ENCODE data around the gene MED12L. TPM values are rescaled to one million over a fixed set of nuclear protein-coding genes. Genes with fewer than 3 reads are reported as not detected.

Gene MED12L
- total and polyA plus RNA-seq, 7 donors, result 0.01 to 2.6 (median 0.17) TPM

GRCh38 chr3:151281671-151282324 is 196.3 kb downstream of the MED12L start:
- no peak for TF ChIP-seq CTCF (IDR thresholded peaks at IDR 0.05)
- Histone ChIP-seq H3K4me3 (no peak overlapping the region), H3K4me1 (no peaks in the 10 kb centered on the region), H3K27me3 (ENCODE audit: insufficient read depth in 3 of 3, low read length in 2 of 3) (no peaks in the 10 kb centered on the region), H3K9me3 (no peaks in the 10 kb centered on the region), H3K27ac (no peak overlapping the region), H3K36me3 (ENCODE audit: insufficient read depth in 1 of 2, low read depth in 1 of 2) (no peaks in the 10 kb centered on the region)
- WGBS, 3 donors, result 70 to 77% (median 72%) methylated on average over 9 of the region's 9 CpGs
- intact Hi-C loops (cut with DNase I), result loop anchor here (2.0 to 5.0 kb wide), 3 partner anchors 54 to 123 kb away; no protein-coding TSS in a partner anchor
- DNase-seq (no peak), ATAC-seq (peak; percentile 50 to 67 (median 58))

- no peaks in the 10 kb centered on the region for H3K4me1 ChIP-seq
- TF ChIP-seq CTCF (IDR thresholded peaks at IDR 0.05), result peak; percentile 77
- no peaks in the 10 kb centered on the region for H3K36me3 ChIP-seq (ENCODE audit: insufficient read depth in 1 of 2, low read depth in 1 of 2)
- H3K27me3 ChIP-seq (ENCODE audit: insufficient read depth in 3 of 3, low read length in 2 of 3), result no peaks in the 10 kb centered on the region
- 0 to 2% (median 1%) methylated on average over 1 of the region's 1 CpG for WGBS, 3 donors
- intact Hi-C loops (cut with DNase I), result loop anchor here (1.0 to 5.0 kb wide), 5 partner anchors 56 to 124 kb away; no protein-coding TSS in a partner anchor
- no peak overlapping the region for H3K27ac ChIP-seq
- no peaks in the 10 kb centered on the region for H3K9me3 ChIP-seq
- H3K4me3 ChIP-seq, result no peak overlapping the region
- DNase-seq (no peak), ATAC-seq (peak; percentile 64 to 89 (median 78))
Observed at GRCh38 chr3:151282921-151283320, 197.5 kb downstream of the MED12L start.

GRCh38 chr3:151283387-151283786 is 197.9 kb downstream of the MED12L start:
- no peaks in the 10 kb centered on the region for H3K27me3 ChIP-seq (ENCODE audit: insufficient read depth in 3 of 3, low read length in 2 of 3)
- no peaks in the 10 kb centered on the region for H3K36me3 ChIP-seq (ENCODE audit: insufficient read depth in 1 of 2, low read depth in 1 of 2)
- WGBS, 3 donors, result 71 to 80% (median 79%) methylated on average over 4 of the region's 4 CpGs
- DNase-seq (no peak), ATAC-seq (no peak)
- H3K4me3 ChIP-seq, result no peak overlapping the region
- no peak for TF ChIP-seq CTCF (IDR thresholded peaks at IDR 0.05)
- H3K4me1 ChIP-seq, result no peaks in the 10 kb centered on the region
- no peaks in the 10 kb centered on the region for H3K9me3 ChIP-seq
- H3K27ac ChIP-seq, result no peak overlapping the region
- intact Hi-C loops (cut with DNase I), result loop anchor here (1.0 to 5.0 kb wide), 5 partner anchors 56 to 125 kb away; no protein-coding TSS in a partner anchor

- WGBS, 3 donors, result 50 to 54% (median 54%) methylated on average over 5 of the region's 5 CpGs
- ATAC-seq, result no peak
- TF ChIP-seq CTCF (IDR thresholded peaks at IDR 0.05), result no peak
- Histone ChIP-seq H3K36me3 (ENCODE audit: insufficient read depth in 1 of 2, low read depth in 1 of 2) (no peaks in the 10 kb centered on the region), H3K27me3 (ENCODE audit: insufficient read depth in 3 of 3, low read length in 2 of 3) (no peaks in the 10 kb centered on the region), H3K27ac (no peak overlapping the region), H3K4me1 (no peaks in the 10 kb centered on the region), H3K9me3 (no peaks in the 10 kb centered on the region), H3K4me3 (no peak overlapping the region)
- intact Hi-C loops (cut with DNase I), result loop anchor here (1.0 to 5.0 kb wide), 5 partner anchors 57 to 125 kb away; no protein-coding TSS in a partner anchor
- DNase-seq, result no peak
Observed at GRCh38 chr3:151283907-151284461, 198.5 kb downstream of the MED12L start.
